Measurements from ENCODE around the gene TGM1. TPM values are rescaled to one million over a fixed set of nuclear protein-coding genes. Genes with fewer than 3 reads are reported as not detected.

The TGM1 gene
- total and polyA plus RNA-seq, 4 donors = 0.28 to 1.5 (median 0.76) TPM

DNA sequence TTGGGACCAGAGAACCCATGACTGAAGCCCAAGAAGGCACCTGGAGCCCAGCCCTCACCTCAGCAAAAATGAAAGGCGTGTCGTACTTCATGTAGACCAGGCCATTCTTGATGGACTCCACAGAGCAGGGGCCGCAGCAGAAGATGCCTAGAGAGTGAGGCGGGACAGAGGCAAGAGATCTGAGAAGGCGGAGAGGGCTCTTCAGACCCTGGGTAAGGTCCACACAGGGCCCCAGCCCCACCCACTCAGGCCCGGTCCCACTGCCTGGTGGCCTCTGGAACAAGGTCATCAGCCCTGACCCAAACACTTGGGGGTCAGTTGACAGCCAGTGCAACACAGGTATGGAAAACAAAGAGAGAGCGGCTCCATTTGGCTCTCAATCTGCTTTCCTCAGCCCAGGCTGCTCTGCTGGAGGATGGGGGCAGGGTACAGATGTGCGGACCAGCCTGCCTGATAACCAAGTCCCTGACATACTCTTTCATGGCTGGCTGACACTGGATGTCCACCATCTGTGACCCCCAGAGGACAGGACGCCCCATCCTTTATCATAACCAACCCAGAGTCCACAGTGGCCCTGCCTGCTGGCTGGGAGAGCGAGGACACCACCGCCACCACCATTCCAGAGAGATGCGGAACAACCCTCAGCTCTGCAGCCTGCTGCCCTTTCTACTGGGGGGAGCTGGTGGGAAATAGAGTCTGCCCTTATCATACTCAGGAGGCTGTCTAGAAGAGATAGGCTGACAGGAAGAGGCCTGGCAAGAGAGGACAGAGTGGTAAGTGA is 6.9 kb downstream of the TGM1 start:
- Histone ChIP-seq H3K9me3 (ENCODE audit: control insufficient read depth in 4 of 4, low read length in 3 of 4) (no peaks in the 10 kb centered on the region), H3K9ac (ENCODE audit: low read depth in 1 of 2, low read length in 2 of 2) (no peak overlapping the region), H3K4me1 (ENCODE audit: control insufficient read depth in 4 of 4, insufficient read depth in 4 of 4, low read length in 3 of 4) (no peaks in the 10 kb centered on the region), H3K36me3 (ENCODE audit: control insufficient read depth in 4 of 4, insufficient read depth in 3 of 4, low read depth in 1 of 4, low read length in 3 of 4) (peaks cover 0 to 13% (median 1%) of the 10 kb centered on the region in 4 donors), H3K27ac (ENCODE audit: low read depth in 1 of 2, low read length in 2 of 2) (no peak overlapping the region), H3K4me3 (ENCODE audit: low read depth in 1 of 3, low read length in 3 of 3) (no peak overlapping the region), H3K27me3 (ENCODE audit: control insufficient read depth in 4 of 4, insufficient read depth in 4 of 4, low read length in 3 of 4) (no peaks in the 10 kb centered on the region)
- TF ChIP-seq GABPA (IDR thresholded peaks at IDR 0.05 in 1 of 2, conservative IDR thresholded peaks at IDR 0.05 in 1 of 2) (no peak), JUND (IDR thresholded peaks at IDR 0.05) (no peak), TAF1 (conservative IDR thresholded peaks at IDR 0.05) (no peak), FOXA2 (IDR thresholded peaks at IDR 0.05) (no peak), HNF4A (conservative IDR thresholded peaks at IDR 0.05) (no peak), RXRA (IDR thresholded peaks at IDR 0.05) (no peak), EGR1 (IDR thresholded peaks at IDR 0.05; ENCODE audit: low read depth in 2 of 2) (no peak), FOXA1 (IDR thresholded peaks at IDR 0.05) (no peak), SP1 (IDR thresholded peaks at IDR 0.05) (no peak), HNF4G (IDR thresholded peaks at IDR 0.05) (no peak), NR2F2 (IDR thresholded peaks at IDR 0.05) (no peak), YY1 (IDR thresholded peaks at IDR 0.05) (no peak)
- TF ChIP-seq, protein P1, sequence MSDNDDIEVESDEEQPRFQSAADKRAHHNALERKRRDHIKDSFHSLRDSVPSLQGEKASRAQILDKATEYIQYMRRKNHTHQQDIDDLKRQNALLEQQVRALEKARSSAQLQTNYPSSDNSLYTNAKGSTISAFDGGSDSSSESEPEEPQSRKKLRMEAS (IDR thresholded peaks at IDR 0.05) = no peak
- TF ChIP-seq, protein P2, sequence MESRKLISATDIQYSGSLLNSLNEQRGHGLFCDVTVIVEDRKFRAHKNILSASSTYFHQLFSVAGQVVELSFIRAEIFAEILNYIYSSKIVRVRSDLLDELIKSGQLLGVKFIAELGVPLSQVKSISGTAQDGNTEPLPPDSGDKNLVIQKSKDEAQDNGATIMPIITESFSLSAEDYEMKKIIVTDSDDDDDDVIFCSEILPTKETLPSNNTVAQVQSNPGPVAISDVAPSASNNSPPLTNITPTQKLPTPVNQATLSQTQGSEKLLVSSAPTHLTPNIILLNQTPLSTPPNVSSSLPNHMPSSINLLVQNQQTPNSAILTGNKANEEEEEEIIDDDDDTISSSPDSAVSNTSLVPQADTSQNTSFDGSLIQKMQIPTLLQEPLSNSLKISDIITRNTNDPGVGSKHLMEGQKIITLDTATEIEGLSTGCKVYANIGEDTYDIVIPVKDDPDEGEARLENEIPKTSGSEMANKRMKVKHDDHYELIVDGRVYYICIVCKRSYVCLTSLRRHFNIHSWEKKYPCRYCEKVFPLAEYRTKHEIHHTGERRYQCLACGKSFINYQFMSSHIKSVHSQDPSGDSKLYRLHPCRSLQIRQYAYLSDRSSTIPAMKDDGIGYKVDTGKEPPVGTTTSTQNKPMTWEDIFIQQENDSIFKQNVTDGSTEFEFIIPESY (IDR thresholded peaks at IDR 0.05) = no peak
- TF ChIP-seq, protein P3, sequence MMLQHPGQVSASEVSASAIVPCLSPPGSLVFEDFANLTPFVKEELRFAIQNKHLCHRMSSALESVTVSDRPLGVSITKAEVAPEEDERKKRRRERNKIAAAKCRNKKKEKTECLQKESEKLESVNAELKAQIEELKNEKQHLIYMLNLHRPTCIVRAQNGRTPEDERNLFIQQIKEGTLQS (IDR thresholded peaks at IDR 0.05) = no peak
- TF ChIP-seq, protein P4, sequence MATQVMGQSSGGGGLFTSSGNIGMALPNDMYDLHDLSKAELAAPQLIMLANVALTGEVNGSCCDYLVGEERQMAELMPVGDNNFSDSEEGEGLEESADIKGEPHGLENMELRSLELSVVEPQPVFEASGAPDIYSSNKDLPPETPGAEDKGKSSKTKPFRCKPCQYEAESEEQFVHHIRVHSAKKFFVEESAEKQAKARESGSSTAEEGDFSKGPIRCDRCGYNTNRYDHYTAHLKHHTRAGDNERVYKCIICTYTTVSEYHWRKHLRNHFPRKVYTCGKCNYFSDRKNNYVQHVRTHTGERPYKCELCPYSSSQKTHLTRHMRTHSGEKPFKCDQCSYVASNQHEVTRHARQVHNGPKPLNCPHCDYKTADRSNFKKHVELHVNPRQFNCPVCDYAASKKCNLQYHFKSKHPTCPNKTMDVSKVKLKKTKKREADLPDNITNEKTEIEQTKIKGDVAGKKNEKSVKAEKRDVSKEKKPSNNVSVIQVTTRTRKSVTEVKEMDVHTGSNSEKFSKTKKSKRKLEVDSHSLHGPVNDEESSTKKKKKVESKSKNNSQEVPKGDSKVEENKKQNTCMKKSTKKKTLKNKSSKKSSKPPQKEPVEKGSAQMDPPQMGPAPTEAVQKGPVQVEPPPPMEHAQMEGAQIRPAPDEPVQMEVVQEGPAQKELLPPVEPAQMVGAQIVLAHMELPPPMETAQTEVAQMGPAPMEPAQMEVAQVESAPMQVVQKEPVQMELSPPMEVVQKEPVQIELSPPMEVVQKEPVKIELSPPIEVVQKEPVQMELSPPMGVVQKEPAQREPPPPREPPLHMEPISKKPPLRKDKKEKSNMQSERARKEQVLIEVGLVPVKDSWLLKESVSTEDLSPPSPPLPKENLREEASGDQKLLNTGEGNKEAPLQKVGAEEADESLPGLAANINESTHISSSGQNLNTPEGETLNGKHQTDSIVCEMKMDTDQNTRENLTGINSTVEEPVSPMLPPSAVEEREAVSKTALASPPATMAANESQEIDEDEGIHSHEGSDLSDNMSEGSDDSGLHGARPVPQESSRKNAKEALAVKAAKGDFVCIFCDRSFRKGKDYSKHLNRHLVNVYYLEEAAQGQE (IDR thresholded peaks at IDR 0.05) = no peak
- DNase-seq (ENCODE audit: low spot score) = peak; percentile 71
- WGBS = 96% methylated on average over 12 of the region's 12 CpGs

DNA sequence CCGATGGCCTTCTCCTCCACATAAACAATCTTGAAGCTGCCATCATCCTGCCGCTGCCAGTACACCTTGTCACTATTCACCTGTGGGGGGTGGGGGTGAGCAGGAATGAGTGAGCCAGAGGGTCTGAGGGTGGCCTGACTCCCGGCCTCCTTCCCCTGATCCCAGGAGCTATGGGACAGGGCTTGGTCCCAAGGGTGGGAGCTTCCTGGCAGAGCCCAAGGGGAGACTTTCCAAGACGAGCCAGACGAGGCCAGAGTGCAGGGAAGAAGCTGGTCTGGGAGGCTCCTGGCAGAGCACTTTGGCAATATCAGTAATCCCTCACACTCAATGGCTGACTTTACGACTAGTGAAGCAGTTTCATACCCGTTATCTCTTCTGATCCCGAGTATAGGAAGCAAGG is 7.5 kb downstream of the TGM1 start:
- 96% methylated on average over 8 of the region's 8 CpGs for WGBS
- no peak for DNase-seq (ENCODE audit: low spot score)
- H3K9ac ChIP-seq (ENCODE audit: low read depth in 1 of 2, low read length in 2 of 2) = no peak overlapping the region
- no peaks in the 10 kb centered on the region for H3K9me3 ChIP-seq (ENCODE audit: control insufficient read depth in 4 of 4, low read length in 3 of 4)
- no peak for TF ChIP-seq HNF4A (conservative IDR thresholded peaks at IDR 0.05)
- TF ChIP-seq YY1 (IDR thresholded peaks at IDR 0.05) = no peak
- no peak for TF ChIP-seq JUND (IDR thresholded peaks at IDR 0.05)
- no peak for TF ChIP-seq TAF1 (conservative IDR thresholded peaks at IDR 0.05)
- no peak for TF ChIP-seq GABPA (IDR thresholded peaks at IDR 0.05 in 1 of 2, conservative IDR thresholded peaks at IDR 0.05 in 1 of 2)
- no peak for TF ChIP-seq FOXA1 (IDR thresholded peaks at IDR 0.05)
- TF ChIP-seq, protein P2 (IDR thresholded peaks at IDR 0.05) = no peak
- no peak for TF ChIP-seq NR2F2 (IDR thresholded peaks at IDR 0.05)
- TF ChIP-seq, protein P4 (IDR thresholded peaks at IDR 0.05) = no peak
- no peak for TF ChIP-seq FOXA2 (IDR thresholded peaks at IDR 0.05)
- TF ChIP-seq, protein P1 (IDR thresholded peaks at IDR 0.05) = no peak
- TF ChIP-seq SP1 (IDR thresholded peaks at IDR 0.05) = no peak
- TF ChIP-seq RXRA (IDR thresholded peaks at IDR 0.05) = no peak
- TF ChIP-seq HNF4G (IDR thresholded peaks at IDR 0.05) = no peak
- TF ChIP-seq, protein P3 (IDR thresholded peaks at IDR 0.05) = no peak
- H3K36me3 ChIP-seq (ENCODE audit: control insufficient read depth in 4 of 4, insufficient read depth in 3 of 4, low read depth in 1 of 4, low read length in 3 of 4) = peaks cover 0 to 11% (median 1%) of the 10 kb centered on the region in 4 donors
- H3K27me3 ChIP-seq (ENCODE audit: control insufficient read depth in 4 of 4, insufficient read depth in 4 of 4, low read length in 3 of 4) = no peaks in the 10 kb centered on the region
- H3K27ac ChIP-seq (ENCODE audit: low read depth in 1 of 2, low read length in 2 of 2) = no peak overlapping the region
- no peak overlapping the region for H3K4me3 ChIP-seq (ENCODE audit: low read depth in 1 of 3, low read length in 3 of 3)
- no peaks in the 10 kb centered on the region for H3K4me1 ChIP-seq (ENCODE audit: control insufficient read depth in 4 of 4, insufficient read depth in 4 of 4, low read length in 3 of 4)

Measured in liver (tissue), 9 donors.